AG10803 (cell line): ENCODE results near the gene CCDC137.

Source experiments
- DNase-seq: peaks from one replicate; pipeline ENCODE4 v3.0.0; 2010; ENCODE audit warnings: low read depth
- H3K4me3 ChIP-seq: 2 replicates; pipeline ENCODE4 v1.5.1; 2011; ENCODE audit warnings: mild to moderate bottlenecking, low read length, control low read depth
- CTCF ChIP-seq: conservative IDR thresholded peaks from 2 replicates; pipeline ENCODE4 v1.5.1; 2011; ENCODE audit warnings: mild to moderate bottlenecking, low read length, control low read depth, inconsistent platforms

Gene CCDC137

DNA sequence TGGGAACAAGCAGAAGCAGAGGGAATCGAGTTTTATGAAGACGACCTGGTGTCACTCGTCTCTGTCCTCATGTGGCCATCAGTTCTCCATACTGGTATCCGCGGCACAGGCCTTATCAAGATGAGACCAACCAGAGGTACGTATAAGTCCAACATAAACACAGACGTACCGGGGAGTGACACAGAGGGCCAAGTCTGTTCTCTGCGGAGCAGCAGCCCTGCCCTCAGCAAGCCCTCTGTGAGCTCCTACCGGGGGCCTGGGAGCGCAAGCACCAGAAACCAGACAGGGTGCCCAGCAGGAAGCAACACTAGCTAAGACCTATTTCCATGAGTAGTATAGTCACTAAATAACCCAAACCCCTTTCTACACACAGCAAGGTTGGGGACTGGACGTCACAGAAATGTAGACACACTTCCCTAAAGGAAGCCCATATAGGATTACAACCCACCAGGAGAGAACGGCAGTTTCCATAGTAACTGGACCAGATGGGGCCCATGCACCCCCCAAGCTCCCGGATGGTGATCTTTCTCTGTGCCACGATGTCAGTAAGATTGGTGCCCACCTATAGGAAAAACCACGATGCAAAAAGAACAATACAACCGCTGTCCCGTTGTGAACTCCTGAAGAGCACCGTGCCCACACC, 16.1 kb downstream of the CCDC137 start:
- H3K4me3 ChIP-seq, result peak overlapping the region; percentile 84
- no peak for DNase-seq
- TF ChIP-seq CTCF, result no peak

DNA sequence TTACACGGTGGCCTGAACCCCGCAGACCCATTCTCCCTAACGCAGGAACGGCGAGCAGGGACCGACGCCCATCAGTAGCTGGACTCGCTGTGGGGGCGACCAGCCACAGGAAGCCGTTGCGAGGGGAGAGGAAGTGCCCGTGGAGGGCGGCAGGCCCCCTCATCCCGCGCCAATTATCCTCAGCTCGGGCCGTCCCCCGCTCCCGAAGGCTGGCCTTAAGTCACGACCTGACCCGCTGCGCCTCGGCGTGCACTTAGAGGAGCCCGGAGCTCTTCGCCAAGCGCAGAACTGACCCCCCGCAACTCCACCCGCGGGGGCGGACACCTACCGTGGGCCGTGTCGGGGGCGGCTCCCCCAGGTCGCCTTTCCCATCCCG, 16.7 kb downstream of the CCDC137 start:
- DNase-seq, result no peak
- TF ChIP-seq CTCF, result no peak
- H3K4me3 ChIP-seq, result peak overlapping the region; percentile 84

- H3K4me3 ChIP-seq, result peak within 1 kb of the TSS; percentile 84
- no peak for TF ChIP-seq CTCF
- DNase-seq, result peak; percentile 99
Observed at GRCh38 chr17:81683584-81684441, 17.3 kb downstream of the CCDC137 start, which contains the start of the genes ARL16 and HGS. Gene ARL16 (minus strand): TSS chr17:81683797. CDS start chr17:81683753, 44 bp downstream. Gene HGS (plus strand): TSS chr17:81684011. CDS start chr17:81684067, 56 bp downstream.

- H3K4me3 ChIP-seq, result peak overlapping the region; percentile 72
- DNase-seq, result no peak
- TF ChIP-seq CTCF, result no peak
Observed at GRCh38 chr17:81684442-81684911, 17.9 kb downstream of the CCDC137 start.

DNA sequence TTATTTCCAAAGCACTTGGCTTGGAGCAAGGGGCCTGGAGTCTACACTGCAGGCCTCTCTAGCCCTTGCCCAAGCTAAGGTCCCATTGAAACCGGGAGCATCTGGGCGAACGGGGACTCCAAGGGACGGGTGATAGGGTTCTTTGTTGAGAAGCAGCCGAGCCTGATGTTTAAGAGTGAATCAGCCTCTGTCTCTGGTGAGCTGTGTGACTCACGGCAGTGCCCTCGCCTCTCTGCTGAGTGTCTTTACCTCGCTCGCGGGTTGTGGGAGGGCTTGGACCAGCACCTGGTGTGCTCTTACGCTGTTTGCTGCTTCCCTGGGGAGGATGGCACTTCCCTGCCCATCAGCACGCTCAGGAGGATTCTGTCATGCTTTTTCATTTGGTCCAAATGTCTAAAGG, 18.6 kb downstream of the CCDC137 start:
- H3K4me3 ChIP-seq, result peak overlapping the region; percentile 72
- TF ChIP-seq CTCF, result no peak
- peak; percentile 58 for DNase-seq

DNA sequence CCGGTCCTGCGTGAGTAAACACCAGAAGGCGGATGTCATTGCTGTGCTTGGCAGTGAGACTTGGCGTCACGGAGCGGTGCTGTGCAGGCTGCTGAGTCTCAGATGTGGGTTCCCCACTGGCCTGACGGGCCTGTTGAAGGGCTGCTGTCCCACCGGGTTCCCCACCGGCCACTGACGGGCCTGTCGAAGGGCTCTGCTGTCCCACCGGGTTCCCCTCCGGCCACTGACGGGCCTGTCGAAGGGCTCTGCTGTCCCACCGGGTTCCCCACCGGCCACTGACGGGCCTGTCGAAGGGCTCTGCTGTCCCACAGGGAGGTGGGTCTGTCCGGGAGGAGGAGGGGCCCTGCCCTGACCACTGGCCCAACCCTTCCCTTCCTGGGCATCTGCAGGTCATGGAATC, 20.1 kb downstream of the CCDC137 start:
- TF ChIP-seq CTCF, result no peak
- no peak overlapping the region for H3K4me3 ChIP-seq
- DNase-seq, result no peak
